Activated CD8-positive, alpha-beta memory T cell treated with anti-CD3 and anti-CD28 coated beads, Interleukin-2, amount 10 ng/mL, durations not matched to agents 7 days and 5 days (primary cell): ENCODE data around the gene ATP4B. TPM values are rescaled to one million over a fixed set of nuclear protein-coding genes. Genes with fewer than 3 reads are reported as not detected.

ENCODE experiments used
- ATAC-seq: fragments of 150-1000 bp; cut with Tn5 transposase; one replicate; pipeline ENCODE4 v1.10.0; 2021; ENCODE audit warnings: moderate library complexity
- CTCF ChIA-PET: fragments of 350-600 bp; sonication (Branson Sonifier 250); formaldehyde crosslinking; loops from one replicate; lab custom pipeline; 2021; ENCODE audit warnings: antibody characterized with exemption; lab: Charles Lee
- DNase-seq: peaks from one replicate; pipeline ENCODE4 v3.0.0-alpha.2; 2020
- H3K27ac Mint-ChIP-seq: one replicate; pipeline ENCODE4 v1.8.0; 2021; ENCODE audit warnings: mild to moderate bottlenecking, mixed read lengths
- H3K27me3 Mint-ChIP-seq: one replicate; pipeline ENCODE4 v1.8.0; 2021; ENCODE audit warnings: mixed read lengths
- H3K36me3 Mint-ChIP-seq: one replicate; pipeline ENCODE4 v1.8.0; 2021; ENCODE audit warnings: mild to moderate bottlenecking, mixed read lengths
- H3K4me1 Mint-ChIP-seq: one replicate; pipeline ENCODE4 v1.8.0; 2021; ENCODE audit warnings: mixed read lengths
- H3K4me3 Mint-ChIP-seq: one replicate; pipeline ENCODE4 v1.8.0; 2021; ENCODE audit warnings: mild to moderate bottlenecking, moderate library complexity, mixed read lengths
- H3K9me3 Mint-ChIP-seq: one replicate; pipeline ENCODE4 v1.8.0; 2022; ENCODE audit warnings: low read depth, mixed read lengths
- total RNA-seq, 2 experiments: library from RNA; stranded (reverse); gene quantifications; one replicate each; pipeline ENCODE4 v1.2.3, GENCODE V29; 2021

Gene ATP4B
- total RNA-seq, 2 experiments from 2014 or later, result not detected

- CTCF ChIA-PET, result no interaction called here
- no peaks in the 10 kb centered on the region for H3K36me3 Mint-ChIP-seq
Observed at GRCh38 chr13:113652404-113653263, 5.4 kb downstream of the ATP4B start.

GRCh38 chr13:113651511-113652403, 6.2 kb downstream of the ATP4B start:
- no peak overlapping the region for H3K27ac Mint-ChIP-seq
- ATAC-seq (no peak), DNase-seq (no peak)
- no peaks in the 10 kb centered on the region for H3K27me3 Mint-ChIP-seq
- CTCF ChIA-PET, result no interaction called here
- H3K36me3 Mint-ChIP-seq, result no peaks in the 10 kb centered on the region
- H3K4me1 Mint-ChIP-seq, result peaks cover 8% of the 10 kb centered on the region
- H3K9me3 Mint-ChIP-seq, result no peaks in the 10 kb centered on the region
- no peak overlapping the region for H3K4me3 Mint-ChIP-seq

More at GRCh38 chr13:113652404-113653263, 5.4 kb downstream of the ATP4B start:
- Mint-ChIP-seq H3K9me3 (no peaks in the 10 kb centered on the region), H3K4me3 (no peak overlapping the region), H3K4me1 (peaks cover 7% of the 10 kb centered on the region), H3K27ac (no peak overlapping the region), H3K27me3 (no peaks in the 10 kb centered on the region)
- ATAC-seq, result no peak
- no peak for DNase-seq

GRCh38 chr13:113650731-113651148, 7.3 kb downstream of the ATP4B start:
- no peak for DNase-seq
- ATAC-seq, result no peak
- CTCF ChIA-PET, result no interaction called here
- H3K9me3 Mint-ChIP-seq, result no peaks in the 10 kb centered on the region
- H3K4me1 Mint-ChIP-seq, result peaks cover 13% of the 10 kb centered on the region
- H3K36me3 Mint-ChIP-seq, result no peaks in the 10 kb centered on the region
- no peak overlapping the region for H3K27ac Mint-ChIP-seq
- no peak overlapping the region for H3K4me3 Mint-ChIP-seq
- H3K27me3 Mint-ChIP-seq, result no peaks in the 10 kb centered on the region

- no peak overlapping the region for H3K27ac Mint-ChIP-seq
- DNase-seq, result no peak
- H3K27me3 Mint-ChIP-seq, result no peaks in the 10 kb centered on the region
- H3K9me3 Mint-ChIP-seq, result no peaks in the 10 kb centered on the region
- H3K4me3 Mint-ChIP-seq, result no peak overlapping the region
- ATAC-seq, result no peak
- CTCF ChIA-PET, result no interaction called here
- H3K4me1 Mint-ChIP-seq, result peaks cover 13% of the 10 kb centered on the region
- no peaks in the 10 kb centered on the region for H3K36me3 Mint-ChIP-seq
Observed at GRCh38 chr13:113650275-113650674, 7.7 kb downstream of the ATP4B start.

DNA sequence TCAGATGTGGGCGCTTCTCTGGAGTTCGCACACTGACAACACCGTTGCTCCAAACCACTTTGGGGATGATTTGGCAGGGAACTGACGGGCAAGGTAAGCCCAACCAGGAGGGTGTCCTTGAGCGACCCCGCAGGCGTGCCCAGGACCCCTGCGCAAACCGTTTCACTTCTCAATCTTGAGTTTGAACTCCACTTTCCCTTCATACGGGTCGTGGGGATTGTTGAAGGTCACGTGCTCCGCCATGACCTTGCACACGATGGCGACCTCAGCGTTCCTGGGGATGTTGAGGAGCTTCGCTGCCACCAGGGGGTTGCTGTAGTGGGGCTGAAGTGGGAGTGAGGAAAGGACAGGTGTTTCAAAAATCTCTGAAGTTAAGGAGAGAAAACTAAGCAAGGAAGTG, 8.8 kb downstream of the ATP4B start:
- no peak for DNase-seq
- Mint-ChIP-seq H3K27me3 (no peaks in the 10 kb centered on the region), H3K27ac (no peak overlapping the region), H3K9me3 (no peaks in the 10 kb centered on the region), H3K36me3 (no peaks in the 10 kb centered on the region), H3K4me1 (peaks cover 13% of the 10 kb centered on the region), H3K4me3 (no peak overlapping the region)
- no peak for ATAC-seq
- CTCF ChIA-PET, result no interaction called here

GRCh38 chr13:113648216-113648610, 9.8 kb downstream of the ATP4B start:
- no peaks in the 10 kb centered on the region for H3K9me3 Mint-ChIP-seq
- no peak overlapping the region for H3K4me3 Mint-ChIP-seq
- peaks cover 2% of the 10 kb centered on the region for H3K36me3 Mint-ChIP-seq
- DNase-seq, result no peak
- no peaks in the 10 kb centered on the region for H3K27me3 Mint-ChIP-seq
- no peak overlapping the region for H3K27ac Mint-ChIP-seq
- ATAC-seq, result no peak
- CTCF ChIA-PET, result no interaction called here
- H3K4me1 Mint-ChIP-seq, result peaks cover 7% of the 10 kb centered on the region

GRCh38 chr13:113647351-113648215, 10.4 kb downstream of the ATP4B start:
- peaks cover 4% of the 10 kb centered on the region for H3K36me3 Mint-ChIP-seq
- no peak overlapping the region for H3K4me3 Mint-ChIP-seq
- CTCF ChIA-PET, result no interaction called here
- H3K27me3 Mint-ChIP-seq, result no peaks in the 10 kb centered on the region
- no peak for ATAC-seq
- no peak for DNase-seq
- peaks cover 6% of the 10 kb centered on the region for H3K4me1 Mint-ChIP-seq
- H3K27ac Mint-ChIP-seq, result no peak overlapping the region
- H3K9me3 Mint-ChIP-seq, result peaks cover 1% of the 10 kb centered on the region

GRCh38 chr13:113646921-113647340, 11.1 kb downstream of the ATP4B start:
- Mint-ChIP-seq H3K27ac (no peak overlapping the region), H3K4me1 (peaks cover 8% of the 10 kb centered on the region), H3K36me3 (peaks cover 11% of the 10 kb centered on the region), H3K9me3 (peaks cover 4% of the 10 kb centered on the region), H3K4me3 (no peak overlapping the region), H3K27me3 (no peaks in the 10 kb centered on the region)
- peak; percentile 23 for ATAC-seq
- CTCF ChIA-PET, result no interaction called here
- no peak for DNase-seq

DNA sequence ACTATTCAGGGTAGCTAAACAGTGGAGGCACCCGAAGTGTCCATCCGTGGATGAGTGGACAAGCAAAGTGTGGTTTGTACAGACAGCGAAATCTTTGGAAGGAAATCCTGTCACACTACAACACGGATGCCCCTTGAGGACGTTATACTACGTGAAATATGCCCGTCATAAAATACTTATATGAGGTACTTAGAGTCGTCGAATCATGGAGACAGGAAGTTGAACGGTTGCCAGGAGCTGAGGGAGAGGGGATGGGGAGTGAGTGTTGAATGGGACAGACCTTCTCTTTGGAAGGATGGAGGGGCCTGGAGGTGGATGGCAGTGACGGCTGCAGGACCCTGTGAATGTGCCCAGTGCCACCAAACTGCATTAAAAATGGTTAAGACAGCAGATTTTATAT, 11.6 kb downstream of the ATP4B start:
- Mint-ChIP-seq H3K36me3 (peaks cover 16% of the 10 kb centered on the region), H3K4me3 (no peak overlapping the region), H3K4me1 (peaks cover 8% of the 10 kb centered on the region), H3K27ac (no peak overlapping the region), H3K9me3 (peaks cover 4% of the 10 kb centered on the region), H3K27me3 (no peaks in the 10 kb centered on the region)
- no peak for DNase-seq
- CTCF ChIA-PET, result no interaction called here
- ATAC-seq, result no peak

GRCh38 chr13:113645329-113645728, 12.7 kb downstream of the ATP4B start:
- DNase-seq, result no peak
- Mint-ChIP-seq H3K36me3 (peaks cover 23% of the 10 kb centered on the region), H3K4me3 (no peak overlapping the region), H3K4me1 (peaks cover 8% of the 10 kb centered on the region), H3K9me3 (peaks cover 4% of the 10 kb centered on the region), H3K27me3 (no peaks in the 10 kb centered on the region), H3K27ac (no peak overlapping the region)
- no peak for ATAC-seq
- CTCF ChIA-PET, result no interaction called here

DNA sequence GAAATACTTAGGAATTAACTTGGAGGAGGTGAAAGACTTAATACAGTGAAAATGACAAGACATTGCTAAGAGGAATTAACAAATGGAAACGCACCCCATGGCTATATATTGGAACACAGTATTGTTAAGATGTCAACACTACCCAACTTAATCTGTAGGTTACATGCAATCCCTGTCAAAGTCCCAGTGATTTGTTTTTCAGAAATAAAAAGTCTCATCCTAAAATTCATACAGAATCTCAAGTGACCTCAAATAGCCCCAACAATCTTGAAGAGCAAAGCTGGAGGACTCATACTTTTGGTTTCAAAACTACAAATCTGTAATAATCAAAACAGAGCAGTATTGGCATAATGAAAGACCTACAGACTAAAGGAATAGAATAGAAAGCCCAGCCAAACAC, 13.2 kb downstream of the ATP4B start:
- peaks cover 8% of the 10 kb centered on the region for H3K4me1 Mint-ChIP-seq
- no peak overlapping the region for H3K27ac Mint-ChIP-seq
- H3K9me3 Mint-ChIP-seq, result peaks cover 4% of the 10 kb centered on the region
- CTCF ChIA-PET, result no interaction called here
- DNase-seq, result no peak
- H3K4me3 Mint-ChIP-seq, result no peak overlapping the region
- peaks cover 28% of the 10 kb centered on the region for H3K36me3 Mint-ChIP-seq
- H3K27me3 Mint-ChIP-seq, result no peaks in the 10 kb centered on the region
- no peak for ATAC-seq

DNA sequence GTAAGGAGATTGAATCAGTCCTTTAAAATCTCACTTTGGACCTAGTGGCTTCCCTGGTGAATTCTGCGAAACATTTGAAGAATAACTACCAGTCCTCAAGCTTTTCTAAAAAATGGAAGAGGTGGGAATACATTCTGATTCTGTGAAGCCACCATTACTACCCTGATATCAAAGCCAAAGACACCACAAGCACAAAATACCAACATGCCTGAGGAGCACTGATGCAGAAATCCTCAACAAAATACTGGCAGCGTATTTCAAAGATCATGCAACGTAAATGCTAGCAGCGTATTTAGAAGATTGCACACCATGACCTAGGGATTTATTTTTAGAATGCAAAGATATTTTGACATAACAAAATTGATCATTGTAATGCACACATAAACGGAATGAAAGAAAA, 14.4 kb downstream of the ATP4B start:
- Mint-ChIP-seq H3K4me1 (peaks cover 8% of the 10 kb centered on the region), H3K4me3 (no peak overlapping the region), H3K27me3 (no peaks in the 10 kb centered on the region), H3K36me3 (peaks cover 35% of the 10 kb centered on the region), H3K9me3 (peaks cover 4% of the 10 kb centered on the region), H3K27ac (no peak overlapping the region)
- CTCF ChIA-PET, result no interaction called here
- ATAC-seq (no peak), DNase-seq (no peak)

GRCh38 chr13:113642563-113642962, 15.4 kb downstream of the ATP4B start:
- DNase-seq (no peak), ATAC-seq (no peak)
- Mint-ChIP-seq H3K27me3 (no peaks in the 10 kb centered on the region), H3K27ac (no peak overlapping the region), H3K4me3 (no peak overlapping the region), H3K9me3 (peaks cover 4% of the 10 kb centered on the region), H3K4me1 (peaks cover 8% of the 10 kb centered on the region), H3K36me3 (peaks cover 43% of the 10 kb centered on the region)
- CTCF ChIA-PET, result no interaction called here
